Naive thymus-derived CD8-positive, alpha-beta T cell (primary cell): ENCODE results near the gene GK. TPM values are rescaled to one million over a fixed set of nuclear protein-coding genes. Genes with fewer than 3 reads are reported as not detected.

Experiments
- ATAC-seq, 2 donors: fragments of 150-1000 bp; cut with Tn5 transposase in 1 of 2; sonication (Bioruptor Pico), chemical (Tn5 transposase) in 1 of 2; 1 replicate in 1 of 2; 2 replicates in 1 of 2; pipeline ENCODE4 v1.10.0; 2021; ENCODE audit warnings: mild to moderate bottlenecking in 2 of 2, moderate library complexity in 2 of 2
- POLR2A ChIA-PET: fragments of 350-600 bp; sonication (Branson Sonifier 250); formaldehyde crosslinking; loops from one replicate; lab custom pipeline; 2021; ENCODE audit warnings: antibody characterized with exemption; lab: Charles Lee
- DNase-seq, 10 donors: peaks; one replicate each; pipeline versions ENCODE4 v3.0.0 to v3.0.0-alpha.2; 2020 to 2022
- H3K27ac Mint-ChIP-seq, 10 donors: one replicate each; pipeline ENCODE4 v1.8.0; 2020 to 2022; ENCODE audit warnings: mild to moderate bottlenecking in 10 of 10, mixed read lengths in 10 of 10, moderate library complexity in 4 of 10, inconsistent platforms in 1 of 10
- H3K27me3 Mint-ChIP-seq, 5 donors: one replicate each; pipeline ENCODE4 v1.8.0; 2021 to 2022; ENCODE audit warnings: mixed read lengths in 5 of 5
- H3K36me3 Mint-ChIP-seq, 3 donors: one replicate each; pipeline ENCODE4 v1.8.0; 2020 to 2022; ENCODE audit warnings: mixed read lengths in 3 of 3, mild to moderate bottlenecking in 2 of 3, inconsistent platforms in 1 of 3
- H3K4me1 Mint-ChIP-seq, 4 donors: one replicate each; pipeline ENCODE4 v1.8.0; 2021 to 2022; ENCODE audit warnings: mixed read lengths in 4 of 4
- H3K4me3 Mint-ChIP-seq, 10 donors: one replicate each; pipeline ENCODE4 v1.8.0; 2020 to 2022; ENCODE audit warnings: mild to moderate bottlenecking in 10 of 10, mixed read lengths in 10 of 10, moderate library complexity in 6 of 10, inconsistent platforms in 1 of 10
- H3K9me3 Mint-ChIP-seq, 9 donors: one replicate each; pipeline ENCODE4 v1.8.0; 2020 to 2022; ENCODE audit warnings: mixed read lengths in 9 of 9, mild to moderate bottlenecking in 3 of 9, inconsistent platforms in 1 of 9, moderate library complexity in 1 of 9
- polyA plus RNA-seq, 3 donors: library from polyadenylated mRNA; unstranded; fragments of 300-500 nt; fragmentation: Illumina TruSeq; gene quantifications; one replicate each; pipeline ENCODE4 v1.2.3, GENCODE V29; 2021
- total RNA-seq, 8 experiments: library from RNA in 2 of 8; stranded (reverse) in 2 of 8; gene quantifications; one replicate each; pipeline ENCODE4 v1.2.3 and lab custom pipeline; 2021 to 2026

The GK gene
- 1 to 10 TPM; 3.6 to 4.5 TPM for total RNA-seq
- 1 to 10 TPM; 2.0 to 3.4 (median 3.3) TPM for polyA plus RNA-seq
- 3.9 to 29.3 (median 6.9) reads per million in 6 experiments for total RNA-seq (lab: John Stamatoyannopoulos, UW)

GRCh38 chrX:30653415-30654131, at the start of gene GK:
TSS of gene GK (plus strand) at chrX:30653423. CDS start at chrX:30653538, 115 bp downstream.
- H3K4me1 Mint-ChIP-seq = peaks cover 3 to 44% (median 14%) of the 10 kb centered on the region in 4 donors
- no peaks in the 10 kb centered on the region for H3K36me3 Mint-ChIP-seq
- H3K27ac Mint-ChIP-seq = peak within 1 kb of the TSS; percentile 80 to 96 (median 94)
- DNase-seq (peak in 3 of 10 donors; percentile 4 to 67 (median 5)), ATAC-seq (peak; percentile 12 to 33)
- H3K9me3 Mint-ChIP-seq = peaks cover 0 to 2% (median 0%) of the 10 kb centered on the region in 9 donors
- H3K4me3 Mint-ChIP-seq = peak within 1 kb of the TSS; percentile 86 to 98 (median 92)
- H3K27me3 Mint-ChIP-seq = no peaks in the 10 kb centered on the region
- POLR2A ChIA-PET = interaction anchor here (0.7 kb wide), 1 partner anchor 235 kb away, joined by 3 read pairs; no protein-coding TSS in a partner anchor

GRCh38 chrX:30607155-30607554, 46.1 kb upstream of the GK start:
- no peaks in the 10 kb centered on the region for H3K27me3 Mint-ChIP-seq
- H3K27ac Mint-ChIP-seq = no peak overlapping the region
- no peak overlapping the region for H3K4me3 Mint-ChIP-seq
- ATAC-seq = no peak
- POLR2A ChIA-PET = no interaction called here
- H3K9me3 Mint-ChIP-seq = no peaks in the 10 kb centered on the region
- no peak for DNase-seq
- no peaks in the 10 kb centered on the region for H3K4me1 Mint-ChIP-seq
- no peaks in the 10 kb centered on the region for H3K36me3 Mint-ChIP-seq

GRCh38 chrX:30610026-30610425, 43.2 kb upstream of the GK start:
- no peak for ATAC-seq

GRCh38 chrX:30612250-30612655, 41.0 kb upstream of the GK start:
- Mint-ChIP-seq H3K4me1 (no peaks in the 10 kb centered on the region), H3K9me3 (peaks cover 0 to 10% (median 0%) of the 10 kb centered on the region in 9 donors), H3K4me3 (no peak overlapping the region), H3K36me3 (peaks cover 0 to 1% (median 0%) of the 10 kb centered on the region in 3 donors), H3K27ac (no peak overlapping the region), H3K27me3 (no peaks in the 10 kb centered on the region)
- DNase-seq (no peak), ATAC-seq (no peak)
- POLR2A ChIA-PET = no interaction called here

More at GRCh38 chrX:30610026-30610425, 43.2 kb upstream of the GK start:
- POLR2A ChIA-PET = no interaction called here
- no peaks in the 10 kb centered on the region for H3K9me3 Mint-ChIP-seq
- no peaks in the 10 kb centered on the region for H3K27me3 Mint-ChIP-seq
- no peaks in the 10 kb centered on the region for H3K36me3 Mint-ChIP-seq
- DNase-seq = no peak
- H3K4me3 Mint-ChIP-seq = no peak overlapping the region
- H3K27ac Mint-ChIP-seq = no peak overlapping the region
- no peaks in the 10 kb centered on the region for H3K4me1 Mint-ChIP-seq

GRCh38 chrX:30613721-30614120, 39.5 kb upstream of the GK start:
- peaks cover 0 to 10% (median 0%) of the 10 kb centered on the region in 9 donors for H3K9me3 Mint-ChIP-seq
- no peak for DNase-seq

GRCh38 chrX:30615229-30615628, 38.0 kb upstream of the GK start:
- DNase-seq (no peak), ATAC-seq (no peak)
- Mint-ChIP-seq H3K27me3 (no peaks in the 10 kb centered on the region), H3K27ac (no peak overlapping the region), H3K9me3 (peaks cover 0 to 14% (median 0%) of the 10 kb centered on the region in 9 donors), H3K4me1 (no peaks in the 10 kb centered on the region), H3K4me3 (no peak overlapping the region), H3K36me3 (peaks cover 0 to 1% (median 0%) of the 10 kb centered on the region in 3 donors)
- POLR2A ChIA-PET = no interaction called here

More at GRCh38 chrX:30613721-30614120, 39.5 kb upstream of the GK start:
- no peak for ATAC-seq
- H3K36me3 Mint-ChIP-seq = peaks cover 0 to 1% (median 0%) of the 10 kb centered on the region in 3 donors
- H3K4me1 Mint-ChIP-seq = no peaks in the 10 kb centered on the region
- H3K27me3 Mint-ChIP-seq = no peaks in the 10 kb centered on the region
- H3K4me3 Mint-ChIP-seq = no peak overlapping the region
- H3K27ac Mint-ChIP-seq = no peak overlapping the region
- POLR2A ChIA-PET = no interaction called here

- ATAC-seq (no peak), DNase-seq (no peak)
- Mint-ChIP-seq H3K4me3 (no peak overlapping the region), H3K4me1 (no peaks in the 10 kb centered on the region), H3K9me3 (peaks cover 0 to 44% (median 5%) of the 10 kb centered on the region in 9 donors), H3K27me3 (no peaks in the 10 kb centered on the region), H3K36me3 (peaks cover 0 to 21% (median 4%) of the 10 kb centered on the region in 3 donors), H3K27ac (no peak overlapping the region)
- POLR2A ChIA-PET = no interaction called here
Observed at GRCh38 chrX:30618160-30618765, 35.0 kb upstream of the GK start.

GRCh38 chrX:30620125-30620524, 33.1 kb upstream of the GK start:
- no peak overlapping the region for H3K27ac Mint-ChIP-seq
- H3K36me3 Mint-ChIP-seq = peaks cover 0 to 24% (median 4%) of the 10 kb centered on the region in 3 donors
- DNase-seq (no peak), ATAC-seq (no peak)
- POLR2A ChIA-PET = no interaction called here
- no peaks in the 10 kb centered on the region for H3K4me1 Mint-ChIP-seq
- H3K4me3 Mint-ChIP-seq = no peak overlapping the region
- H3K9me3 Mint-ChIP-seq = peaks cover 0 to 53% (median 8%) of the 10 kb centered on the region in 9 donors
- H3K27me3 Mint-ChIP-seq = no peaks in the 10 kb centered on the region

- no peak overlapping the region for H3K4me3 Mint-ChIP-seq
- POLR2A ChIA-PET = no interaction called here
- peaks cover 0 to 51% (median 8%) of the 10 kb centered on the region in 9 donors for H3K9me3 Mint-ChIP-seq
- no peak for DNase-seq
- no peak for ATAC-seq
- H3K27ac Mint-ChIP-seq = no peak overlapping the region
- peaks cover 0 to 24% (median 4%) of the 10 kb centered on the region in 3 donors for H3K36me3 Mint-ChIP-seq
- H3K4me1 Mint-ChIP-seq = no peaks in the 10 kb centered on the region
- H3K27me3 Mint-ChIP-seq = no peaks in the 10 kb centered on the region
Observed at GRCh38 chrX:30620980-30621618, 32.1 kb upstream of the GK start.

GRCh38 chrX:30622361-30622760, 30.9 kb upstream of the GK start:
- Mint-ChIP-seq H3K4me1 (no peaks in the 10 kb centered on the region), H3K27ac (no peak overlapping the region), H3K27me3 (no peaks in the 10 kb centered on the region), H3K4me3 (no peak overlapping the region), H3K9me3 (peaks cover 0 to 43% (median 8%) of the 10 kb centered on the region in 9 donors), H3K36me3 (peaks cover 0 to 24% (median 3%) of the 10 kb centered on the region in 3 donors)
- no peak for DNase-seq
- POLR2A ChIA-PET = no interaction called here
- no peak for ATAC-seq

- no peak overlapping the region for H3K27ac Mint-ChIP-seq
- peaks cover 0 to 28% (median 5%) of the 10 kb centered on the region in 9 donors for H3K9me3 Mint-ChIP-seq
- peaks cover 0 to 16% (median 3%) of the 10 kb centered on the region in 3 donors for H3K36me3 Mint-ChIP-seq
- H3K4me1 Mint-ChIP-seq = no peaks in the 10 kb centered on the region
- POLR2A ChIA-PET = no interaction called here
- H3K4me3 Mint-ChIP-seq = no peak overlapping the region
- DNase-seq (no peak), ATAC-seq (no peak)
- H3K27me3 Mint-ChIP-seq = no peaks in the 10 kb centered on the region
Observed at GRCh38 chrX:30626402-30626801, 26.8 kb upstream of the GK start.

GRCh38 chrX:30627818-30628652, 25.2 kb upstream of the GK start:
- H3K27ac Mint-ChIP-seq = peak overlapping the region in 1 of 10 donors; percentile 44
- H3K4me1 Mint-ChIP-seq = no peaks in the 10 kb centered on the region
- DNase-seq = no peak
- no peak overlapping the region for H3K4me3 Mint-ChIP-seq
- H3K27me3 Mint-ChIP-seq = no peaks in the 10 kb centered on the region
- POLR2A ChIA-PET = no interaction called here
- ATAC-seq = no peak
- H3K36me3 Mint-ChIP-seq = peaks cover 0 to 5% (median 0%) of the 10 kb centered on the region in 3 donors
- H3K9me3 Mint-ChIP-seq = peaks cover 0 to 12% (median 4%) of the 10 kb centered on the region in 9 donors
